ENCODE results near the gene SLC7A7. TPM values are rescaled to one million over a fixed set of nuclear protein-coding genes. Genes with fewer than 3 reads are reported as not detected.

SLC7A7 gene
- total and polyA plus RNA-seq, 2 of the 13 experiments (the other 11 are each of a cell fraction or from before 2014, with no cell fraction given): 0.13 to 0.63 TPM

DNA sequence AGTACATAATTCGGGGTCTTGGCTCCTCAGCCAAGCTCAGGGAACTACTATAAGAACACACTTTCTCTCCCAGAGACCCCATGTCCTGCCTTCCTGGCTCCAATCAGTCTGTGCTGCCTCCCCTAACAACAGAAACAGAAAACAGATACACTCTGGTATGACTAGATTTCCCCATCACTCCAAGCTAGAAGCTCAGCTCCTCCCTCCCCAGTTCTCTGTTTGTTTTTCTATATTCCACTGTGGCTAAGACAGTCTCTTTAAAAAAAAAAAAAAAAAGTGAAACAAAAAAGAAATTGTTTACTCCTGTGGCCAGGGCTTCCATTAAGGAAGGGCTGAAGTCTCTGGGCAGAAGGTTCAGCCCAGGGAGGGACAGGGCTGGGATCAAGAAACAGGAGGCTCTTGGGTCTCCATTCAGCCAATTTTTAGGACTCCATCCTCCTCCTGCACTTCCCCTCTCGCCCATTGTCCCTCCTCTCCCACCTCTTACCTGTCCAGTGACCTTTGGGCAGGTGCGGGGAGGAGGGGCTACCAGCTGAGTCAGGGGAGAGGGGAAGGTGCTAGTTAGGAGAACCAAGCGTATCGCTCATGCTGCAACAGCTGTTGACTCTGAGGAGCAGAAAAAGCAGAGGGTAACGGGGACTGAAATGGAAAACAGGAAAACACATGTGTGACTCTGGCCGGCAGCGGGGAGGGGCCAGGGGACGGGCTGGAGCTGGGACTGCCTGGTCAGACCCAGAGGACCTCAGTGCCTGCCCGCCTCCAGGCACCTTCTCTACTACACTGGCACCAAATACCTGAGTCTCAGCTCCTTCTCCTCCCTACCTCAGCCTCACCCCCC, 4.1 kb upstream of the SLC7A7 start (continued):
- TF ChIP-seq CTCF (CRISPR knock-in tag; IDR thresholded peaks at IDR 0.05): no peak; the same call in 1 of the 2 replicates
- TF ChIP-seq ZNF354B (CRISPR knock-in tag; IDR thresholded peaks at IDR 0.05): no peak
- TF ChIP-seq, protein P1, sequence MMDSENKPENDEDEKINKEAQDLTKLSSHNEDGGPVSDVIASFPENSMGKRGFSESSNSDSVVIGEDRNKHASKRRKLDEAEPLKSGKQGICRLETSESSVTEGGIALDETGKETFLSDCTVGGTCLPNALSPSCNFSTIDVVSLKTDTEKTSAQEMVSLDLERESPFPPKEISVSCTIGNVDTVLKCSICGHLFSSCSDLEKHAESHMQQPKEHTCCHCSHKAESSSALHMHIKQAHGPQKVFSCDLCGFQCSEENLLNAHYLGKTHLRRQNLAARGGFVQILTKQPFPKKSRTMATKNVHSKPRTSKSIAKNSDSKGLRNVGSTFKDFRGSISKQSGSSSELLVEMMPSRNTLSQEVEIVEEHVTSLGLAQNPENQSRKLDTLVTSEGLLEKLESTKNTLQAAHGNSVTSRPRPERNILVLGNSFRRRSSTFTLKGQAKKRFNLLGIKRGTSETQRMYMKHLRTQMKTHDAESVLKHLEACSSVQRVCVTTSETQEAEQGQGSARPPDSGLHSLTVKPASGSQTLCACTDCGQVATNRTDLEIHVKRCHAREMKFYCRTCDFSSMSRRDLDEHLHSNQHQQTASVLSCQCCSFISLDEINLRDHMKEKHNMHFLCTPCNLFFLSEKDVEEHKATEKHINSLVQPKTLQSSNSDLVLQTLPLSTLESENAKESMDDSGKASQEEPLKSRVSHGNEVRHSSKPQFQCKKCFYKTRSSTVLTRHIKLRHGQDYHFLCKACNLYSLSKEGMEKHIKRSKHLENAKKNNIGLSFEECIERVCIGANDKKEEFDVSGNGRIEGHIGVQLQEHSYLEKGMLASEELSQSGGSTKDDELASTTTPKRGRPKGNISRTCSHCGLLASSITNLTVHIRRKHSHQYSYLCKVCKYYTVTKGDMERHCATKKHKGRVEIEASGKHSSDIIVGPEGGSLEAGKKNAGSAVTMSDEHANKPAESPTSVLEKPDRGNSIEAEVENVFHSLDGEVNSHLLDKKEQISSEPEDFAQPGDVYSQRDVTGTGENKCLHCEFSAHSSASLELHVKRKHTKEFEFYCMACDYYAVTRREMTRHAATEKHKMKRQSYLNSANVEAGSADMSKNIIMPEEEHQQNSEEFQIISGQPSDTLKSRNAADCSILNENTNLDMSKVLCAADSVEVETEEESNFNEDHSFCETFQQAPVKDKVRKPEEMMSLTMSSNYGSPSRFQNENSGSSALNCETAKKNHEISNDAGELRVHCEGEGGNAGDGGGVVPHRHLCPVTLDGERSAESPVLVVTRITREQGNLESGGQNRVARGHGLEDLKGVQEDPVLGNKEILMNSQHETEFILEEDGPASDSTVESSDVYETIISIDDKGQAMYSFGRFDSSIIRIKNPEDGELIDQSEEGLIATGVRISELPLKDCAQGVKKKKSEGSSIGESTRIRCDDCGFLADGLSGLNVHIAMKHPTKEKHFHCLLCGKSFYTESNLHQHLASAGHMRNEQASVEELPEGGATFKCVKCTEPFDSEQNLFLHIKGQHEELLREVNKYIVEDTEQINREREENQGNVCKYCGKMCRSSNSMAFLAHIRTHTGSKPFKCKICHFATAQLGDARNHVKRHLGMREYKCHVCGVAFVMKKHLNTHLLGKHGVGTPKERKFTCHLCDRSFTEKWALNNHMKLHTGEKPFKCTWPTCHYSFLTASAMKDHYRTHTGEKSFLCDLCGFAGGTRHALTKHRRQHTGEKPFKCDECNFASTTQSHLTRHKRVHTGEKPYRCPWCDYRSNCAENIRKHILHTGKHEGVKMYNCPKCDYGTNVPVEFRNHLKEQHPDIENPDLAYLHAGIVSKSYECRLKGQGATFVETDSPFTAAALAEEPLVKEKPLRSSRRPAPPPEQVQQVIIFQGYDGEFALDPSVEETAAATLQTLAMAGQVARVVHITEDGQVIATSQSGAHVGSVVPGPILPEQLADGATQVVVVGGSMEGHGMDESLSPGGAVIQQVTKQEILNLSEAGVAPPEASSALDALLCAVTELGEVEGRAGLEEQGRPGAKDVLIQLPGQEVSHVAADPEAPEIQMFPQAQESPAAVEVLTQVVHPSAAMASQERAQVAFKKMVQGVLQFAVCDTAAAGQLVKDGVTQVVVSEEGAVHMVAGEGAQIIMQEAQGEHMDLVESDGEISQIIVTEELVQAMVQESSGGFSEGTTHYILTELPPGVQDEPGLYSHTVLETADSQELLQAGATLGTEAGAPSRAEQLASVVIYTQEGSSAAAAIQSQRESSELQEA (CRISPR knock-in tag; IDR thresholded peaks at IDR 0.05; ENCODE audit: not compliant biosample characterization): no peak
- no peak; the same call in 1 of the 2 replicates for TF ChIP-seq ZNF720 (CRISPR knock-in tag; IDR thresholded peaks at IDR 0.05)
- TF ChIP-seq NFE2L1 (CRISPR knock-in tag; IDR thresholded peaks at IDR 0.05; ENCODE audit: borderline replicate concordance): no peak
- no peak for TF ChIP-seq ZNF816 (CRISPR knock-in tag; IDR thresholded peaks at IDR 0.05; ENCODE audit: borderline replicate concordance)
- TF ChIP-seq NFATC3 (CRISPR knock-in tag; IDR thresholded peaks at IDR 0.05): no peak
- peak; percentile 70; the same call in 1 of the 2 replicates for TF ChIP-seq ZNF83 (CRISPR knock-in tag; IDR thresholded peaks at IDR 0.05; ENCODE audit: borderline replicate concordance)
- no peak for TF ChIP-seq HMGXB4 (CRISPR knock-in tag; IDR thresholded peaks at IDR 0.05; ENCODE audit: borderline replicate concordance in 1 of 2, low read depth in 1 of 2)
- TF ChIP-seq ZNF430 (CRISPR knock-in tag; IDR thresholded peaks at IDR 0.05): peak; percentile 28; the same call in 1 of the 2 replicates

Data from HepG2 (cell line).